HG03060 (cell line): ENCODE data around the gene SRGAP2C.
"Not testable (repeated sequence)": the region's sequence is repeated elsewhere in the genome, so short reads cannot be mapped to it uniquely, and the experiment has no call there.

Source experiments
- ATAC-seq: cut with Tn5 transposase; IDR thresholded peaks from one replicate; pipeline ENCODE4 v1.9.1; 2021; ENCODE audit warnings: low read depth, moderate number of reproducible peaks; ENCODE audit not compliant: unreplicated experiment

SRGAP2C gene

GRCh38 chr1:121275435-121275834 lies 90.7 kb downstream of the SRGAP2C start:
- ATAC-seq: not testable (repeated sequence)

- not testable (repeated sequence) for ATAC-seq
Observed at GRCh38 chr1:121278202-121278601, 93.4 kb downstream of the SRGAP2C start.

- ATAC-seq: not testable (repeated sequence)
Observed at GRCh38 chr1:121278777-121279547, 94.2 kb downstream of the SRGAP2C start.

- ATAC-seq: not testable (repeated sequence)
Observed at GRCh38 chr1:121279548-121279898, 94.7 kb downstream of the SRGAP2C start.

- ATAC-seq: not testable (repeated sequence)
Observed at GRCh38 chr1:121280699-121281317, 96.0 kb downstream of the SRGAP2C start.

- not testable (repeated sequence) for ATAC-seq
Observed at GRCh38 chr1:121281480-121281879, 96.7 kb downstream of the SRGAP2C start.

GRCh38 chr1:121283587-121284180 lies 98.9 kb downstream of the SRGAP2C start:
- not testable (repeated sequence) for ATAC-seq

GRCh38 chr1:121292590-121292989 lies 107.8 kb downstream of the SRGAP2C start:
- not testable (repeated sequence) for ATAC-seq

GRCh38 chr1:121293263-121294204 lies 108.8 kb downstream of the SRGAP2C start:
- ATAC-seq: not testable (repeated sequence)

- ATAC-seq: not testable (repeated sequence)
Observed at GRCh38 chr1:121294205-121294570, 109.4 kb downstream of the SRGAP2C start.

- ATAC-seq: not testable (repeated sequence)
Observed at GRCh38 chr1:121296563-121296962, 111.8 kb downstream of the SRGAP2C start.

GRCh38 chr1:121298529-121298928 lies 113.8 kb downstream of the SRGAP2C start:
- not testable (repeated sequence) for ATAC-seq

GRCh38 chr1:121299514-121300149 lies 114.9 kb downstream of the SRGAP2C start:
- ATAC-seq: not testable (repeated sequence)

GRCh38 chr1:121301876-121302275 lies 117.1 kb downstream of the SRGAP2C start:
- not testable (repeated sequence) for ATAC-seq

GRCh38 chr1:121307759-121308158 lies 123.0 kb downstream of the SRGAP2C start:
- ATAC-seq: not testable (repeated sequence)

- not testable (repeated sequence) for ATAC-seq
Observed at GRCh38 chr1:121315509-121315908, 130.7 kb downstream of the SRGAP2C start.

GRCh38 chr1:121316081-121316480 lies 131.3 kb downstream of the SRGAP2C start:
- not testable (repeated sequence) for ATAC-seq

- not testable (repeated sequence) for ATAC-seq
Observed at GRCh38 chr1:121317491-121318468, 133.0 kb downstream of the SRGAP2C start.

GRCh38 chr1:121318687-121319086 lies 133.9 kb downstream of the SRGAP2C start:
- ATAC-seq: not testable (repeated sequence)
